ENCODE measurements around the gene PFDN6. TPM values are rescaled to one million over a fixed set of nuclear protein-coding genes. Genes with fewer than 3 reads are reported as not detected.

Gene PFDN6
- total and polyA plus RNA-seq, 2 of the 13 experiments (the other 11 are each of a cell fraction or from before 2014, with no cell fraction given), result 75.5 to 87.0 TPM

GRCh38 chr6:33317669-33318425 lies 28.4 kb downstream of the PFDN6 start, which contains the start of gene ZBTB22 (continued):
- TF ChIP-seq THRA (CRISPR knock-in tag; IDR thresholded peaks at IDR 0.05; ENCODE audit: borderline replicate concordance) (peak; percentile 47; the same call in 1 of the 2 replicates), ZNF160 (CRISPR knock-in tag; IDR thresholded peaks at IDR 0.05) (0 out of 2 replicates have a peak, but pooled peaks have one; percentile 38), PHF20 (CRISPR knock-in tag; IDR thresholded peaks at IDR 0.05) (peak; percentile 65), ZNF891 (CRISPR knock-in tag; IDR thresholded peaks at IDR 0.05) (no peak), SP4 (CRISPR knock-in tag; IDR thresholded peaks at IDR 0.05) (peak; percentile 74), CSRNP1 (CRISPR knock-in tag; IDR thresholded peaks at IDR 0.05) (no peak), NCOA1 (CRISPR knock-in tag; IDR thresholded peaks at IDR 0.05) (0 out of 2 replicates have a peak, but pooled peaks have one; percentile 72), NFKBIZ (CRISPR knock-in tag; IDR thresholded peaks at IDR 0.05) (0 out of 2 replicates have a peak, but pooled peaks have one; percentile 29), SP1 (IDR thresholded peaks at IDR 0.05) (no peak), SP1 (CRISPR knock-in tag; IDR thresholded peaks at IDR 0.05) (peak; percentile 63), IKZF5 (CRISPR knock-in tag; IDR thresholded peaks at IDR 0.05) (peak; percentile 36; the same call in 1 of the 2 replicates), HBP1 (CRISPR knock-in tag; IDR thresholded peaks at IDR 0.05; ENCODE audit: low read depth) (no peak), PRDM15 (CRISPR knock-in tag; IDR thresholded peaks at IDR 0.05) (0 out of 2 replicates have a peak, but pooled peaks have one; percentile 53), ATF5 (CRISPR knock-in tag; IDR thresholded peaks at IDR 0.05; ENCODE audit: low read depth) (no peak), ZMAT3 (CRISPR knock-in tag; conservative IDR thresholded peaks at IDR 0.05) (peak; percentile 69; the same call in 1 of the 2 replicates), RFXAP (CRISPR knock-in tag; IDR thresholded peaks at IDR 0.05; ENCODE audit: borderline replicate concordance) (peak; percentile 81), ZNF747 (CRISPR knock-in tag; IDR thresholded peaks at IDR 0.05; ENCODE audit: borderline replicate concordance) (no peak), ASH2L (IDR thresholded peaks at IDR 0.05; ENCODE audit: insufficient read length, low read depth, low read length) (peak; percentile 91)
